ENCODE data around the gene TUBA8. TPM values are rescaled to one million over a fixed set of nuclear protein-coding genes. Genes with fewer than 3 reads are reported as not detected.
"Not testable (repeated sequence)": the region's sequence is repeated elsewhere in the genome, so short reads cannot be mapped to it uniquely, and the experiment has no call there.

The TUBA8 gene
- total RNA-seq: 1 to 10 TPM; 1.7 to 7.1 (median 2.6) TPM

DNA sequence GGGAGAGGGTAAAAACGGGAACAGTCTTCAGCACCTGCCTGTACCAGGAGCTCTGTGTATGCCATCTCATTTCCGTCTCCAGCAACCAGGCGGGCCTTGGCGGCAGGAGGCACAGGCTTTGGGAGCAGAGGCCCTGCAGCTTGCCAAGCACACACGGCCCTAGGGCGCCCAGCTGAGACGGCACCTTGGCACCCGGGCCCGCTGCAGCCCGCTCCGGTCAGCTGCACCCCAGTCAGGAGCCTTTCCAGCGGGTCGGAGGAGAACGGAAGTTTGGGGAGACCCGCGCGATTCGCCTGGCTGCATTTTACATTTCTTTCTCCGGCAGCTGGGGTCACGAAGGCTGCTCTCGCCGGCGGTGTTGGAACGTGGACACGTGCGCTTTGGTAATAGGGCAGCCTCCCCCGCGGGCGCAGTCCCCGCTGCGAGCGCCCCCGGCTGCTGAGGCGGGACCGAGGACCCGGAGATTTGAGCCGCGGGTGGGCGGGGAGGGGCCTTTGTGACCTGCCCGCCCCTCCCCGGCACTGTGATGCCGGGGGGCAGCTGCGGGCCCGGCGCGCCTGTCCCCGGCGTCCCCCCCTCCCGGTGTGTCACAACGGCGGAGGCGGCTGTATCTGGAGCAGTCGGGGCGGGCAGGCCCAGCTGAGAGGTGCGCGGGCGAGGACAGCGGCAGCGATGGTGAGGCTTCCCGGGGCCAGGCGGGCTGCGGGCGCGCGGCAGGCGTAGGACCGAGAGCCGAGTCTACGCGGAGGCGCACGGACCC lies at the start of gene TUBA8:
Gene TUBA8 (plus strand): TSS at position 616 of the 760 bp plus-strand sequence. CDS start 57 bp downstream, at position 673.
- TF ChIP-seq POLR2A (IDR thresholded peaks at IDR 0.05) (no peak), EP300 (IDR thresholded peaks at IDR 0.05) (no peak)
- peak; percentile 73 to 87 for DNase-seq (ENCODE audit: low spot score in 2 of 2)
- H3K9me3 ChIP-seq: no peaks in the 10 kb centered on the region
- H3K27me3 ChIP-seq: peaks cover 5% of the 10 kb centered on the region
- H3K4me3 ChIP-seq: peak within 1 kb of the TSS; percentile 53
- H3K4me1 ChIP-seq: peaks cover 22% of the 10 kb centered on the region
- no peak within 1 kb of the TSS for H3K27ac ChIP-seq
- WGBS: 0% methylated on average over 4 of the region's 72 CpGs
- no peaks in the 10 kb centered on the region for H3K36me3 ChIP-seq

DNA sequence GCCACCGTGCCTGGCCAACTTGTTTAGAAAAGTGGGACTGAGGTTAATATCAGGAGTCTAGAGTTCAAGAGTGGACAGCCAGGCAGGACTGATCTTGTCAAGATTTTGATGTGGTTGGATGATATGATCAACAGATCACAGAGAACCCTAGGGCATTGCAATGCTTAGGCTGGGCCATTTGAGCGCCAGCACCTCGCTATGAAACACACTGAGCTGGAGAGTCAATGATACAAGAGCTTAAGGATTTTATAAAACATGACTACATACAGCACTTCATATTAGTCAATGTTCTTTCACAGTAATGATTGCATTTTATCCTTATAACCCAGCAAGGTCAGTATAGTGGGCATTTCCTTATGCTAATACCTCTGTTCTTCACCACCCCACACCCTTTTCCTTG lies 48.2 kb upstream of the TUBA8 start:
- no peak overlapping the region for H3K27ac ChIP-seq
- TF ChIP-seq POLR2AphosphoS5 (IDR thresholded peaks at IDR 0.05) (no peak), EP300 (IDR thresholded peaks at IDR 0.05) (no peak), POLR2A (IDR thresholded peaks at IDR 0.05) (no peak)
- TF ChIP-seq, protein P1, sequence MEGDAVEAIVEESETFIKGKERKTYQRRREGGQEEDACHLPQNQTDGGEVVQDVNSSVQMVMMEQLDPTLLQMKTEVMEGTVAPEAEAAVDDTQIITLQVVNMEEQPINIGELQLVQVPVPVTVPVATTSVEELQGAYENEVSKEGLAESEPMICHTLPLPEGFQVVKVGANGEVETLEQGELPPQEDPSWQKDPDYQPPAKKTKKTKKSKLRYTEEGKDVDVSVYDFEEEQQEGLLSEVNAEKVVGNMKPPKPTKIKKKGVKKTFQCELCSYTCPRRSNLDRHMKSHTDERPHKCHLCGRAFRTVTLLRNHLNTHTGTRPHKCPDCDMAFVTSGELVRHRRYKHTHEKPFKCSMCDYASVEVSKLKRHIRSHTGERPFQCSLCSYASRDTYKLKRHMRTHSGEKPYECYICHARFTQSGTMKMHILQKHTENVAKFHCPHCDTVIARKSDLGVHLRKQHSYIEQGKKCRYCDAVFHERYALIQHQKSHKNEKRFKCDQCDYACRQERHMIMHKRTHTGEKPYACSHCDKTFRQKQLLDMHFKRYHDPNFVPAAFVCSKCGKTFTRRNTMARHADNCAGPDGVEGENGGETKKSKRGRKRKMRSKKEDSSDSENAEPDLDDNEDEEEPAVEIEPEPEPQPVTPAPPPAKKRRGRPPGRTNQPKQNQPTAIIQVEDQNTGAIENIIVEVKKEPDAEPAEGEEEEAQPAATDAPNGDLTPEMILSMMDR (IDR thresholded peaks at IDR 0.05): no peak
- H3K4me3 ChIP-seq: no peak overlapping the region
- no peaks in the 10 kb centered on the region for H3K9me3 ChIP-seq
- peaks cover 12% of the 10 kb centered on the region for H3K4me1 ChIP-seq
- WGBS: 81% methylated on average over 3 of the region's 3 CpGs
- no peaks in the 10 kb centered on the region for H3K27me3 ChIP-seq
- no peak for DNase-seq (ENCODE audit: low spot score in 2 of 2)
- H3K36me3 ChIP-seq: no peaks in the 10 kb centered on the region

DNA sequence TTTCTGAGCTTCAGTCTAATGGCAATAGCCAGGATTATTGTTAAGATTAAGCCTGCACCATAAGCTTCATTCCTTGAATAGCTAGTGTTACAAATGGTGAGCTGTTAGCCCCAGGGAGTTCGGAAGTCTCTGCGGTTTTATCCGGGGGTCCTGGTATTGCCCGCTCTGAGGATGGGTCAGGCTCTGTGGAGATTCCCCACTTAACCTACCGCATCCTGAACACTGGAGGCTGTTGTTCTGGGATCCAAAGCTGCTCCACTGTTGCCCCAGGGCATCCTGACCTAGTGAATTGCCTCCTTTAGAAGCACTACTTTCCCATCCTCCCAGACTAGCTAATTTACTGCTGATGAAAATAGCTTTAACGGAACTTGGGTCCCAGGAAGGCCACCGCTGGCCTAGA lies 47.3 kb upstream of the TUBA8 start:
- no peak overlapping the region for H3K4me3 ChIP-seq
- H3K4me1 ChIP-seq: peaks cover 12% of the 10 kb centered on the region
- no peaks in the 10 kb centered on the region for H3K36me3 ChIP-seq
- DNase-seq (ENCODE audit: low spot score in 2 of 2): no peak
- no peak overlapping the region for H3K27ac ChIP-seq
- H3K9me3 ChIP-seq: no peaks in the 10 kb centered on the region
- TF ChIP-seq POLR2AphosphoS5 (IDR thresholded peaks at IDR 0.05): no peak
- no peak for TF ChIP-seq POLR2A (IDR thresholded peaks at IDR 0.05)
- no peak for TF ChIP-seq EP300 (IDR thresholded peaks at IDR 0.05)
- TF ChIP-seq, protein P1 (IDR thresholded peaks at IDR 0.05): no peak
- no peaks in the 10 kb centered on the region for H3K27me3 ChIP-seq
- 83% methylated on average over 7 of the region's 7 CpGs for WGBS

DNA sequence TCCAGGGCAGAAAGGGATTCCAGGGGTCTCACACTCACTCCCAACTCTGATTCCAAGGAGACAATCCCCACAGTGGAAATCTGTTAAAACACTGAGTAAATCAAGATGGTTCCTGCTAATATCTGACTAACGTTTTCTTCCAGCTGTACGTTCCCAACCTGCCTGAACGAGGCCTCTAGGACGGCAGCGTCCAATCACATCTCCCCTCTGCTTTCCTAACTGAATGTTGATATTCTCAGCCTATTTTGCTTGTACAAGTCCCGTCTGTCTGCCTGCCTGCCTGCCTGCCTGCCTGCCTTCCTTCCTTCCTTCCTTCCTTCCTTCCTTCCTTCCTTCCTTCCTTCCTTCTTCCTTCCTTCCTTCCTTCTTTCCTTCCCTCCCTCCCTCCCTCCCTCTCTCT lies 46.9 kb upstream of the TUBA8 start:
- not testable (repeated sequence) for H3K27ac ChIP-seq; H3K4me3 ChIP-seq; H3K27me3 ChIP-seq; H3K36me3 ChIP-seq; DNase-seq (ENCODE audit: low spot score in 2 of 2); H3K9me3 ChIP-seq
- WGBS: 77% methylated on average over 6 of the region's 6 CpGs
- H3K4me1 ChIP-seq: peaks cover 12% of the 10 kb centered on the region

DNA sequence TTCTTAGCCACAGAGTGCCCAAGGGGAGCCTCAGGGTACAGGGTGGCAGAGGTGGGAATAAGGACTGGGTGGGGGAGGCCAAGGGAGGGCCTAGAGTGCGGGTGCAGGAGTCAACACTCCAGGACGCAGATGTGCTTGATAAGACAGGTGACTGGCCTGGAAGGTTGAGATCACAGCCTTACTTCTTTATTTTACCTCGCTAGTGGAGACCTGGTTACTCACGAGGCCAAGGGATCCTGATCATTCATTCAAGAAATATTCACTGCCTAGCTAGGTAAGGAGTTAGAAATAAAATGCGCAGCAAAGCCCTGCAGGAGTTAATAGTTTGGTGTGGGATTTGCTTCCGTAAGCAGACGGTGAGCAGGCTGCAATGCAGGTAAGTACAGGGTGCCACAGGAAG lies 46.0 kb upstream of the TUBA8 start:
- peaks cover 12% of the 10 kb centered on the region for H3K4me1 ChIP-seq
- H3K27me3 ChIP-seq: no peaks in the 10 kb centered on the region
- H3K36me3 ChIP-seq: no peaks in the 10 kb centered on the region
- no peak overlapping the region for H3K4me3 ChIP-seq
- WGBS: 89% methylated on average over 7 of the region's 7 CpGs
- DNase-seq (ENCODE audit: low spot score in 2 of 2): no peak
- H3K27ac ChIP-seq: no peak overlapping the region
- no peak for TF ChIP-seq EP300 (IDR thresholded peaks at IDR 0.05)
- TF ChIP-seq POLR2AphosphoS5 (IDR thresholded peaks at IDR 0.05): no peak
- no peak for TF ChIP-seq POLR2A (IDR thresholded peaks at IDR 0.05)
- TF ChIP-seq, protein P1 (IDR thresholded peaks at IDR 0.05): no peak
- H3K9me3 ChIP-seq: no peaks in the 10 kb centered on the region

DNA sequence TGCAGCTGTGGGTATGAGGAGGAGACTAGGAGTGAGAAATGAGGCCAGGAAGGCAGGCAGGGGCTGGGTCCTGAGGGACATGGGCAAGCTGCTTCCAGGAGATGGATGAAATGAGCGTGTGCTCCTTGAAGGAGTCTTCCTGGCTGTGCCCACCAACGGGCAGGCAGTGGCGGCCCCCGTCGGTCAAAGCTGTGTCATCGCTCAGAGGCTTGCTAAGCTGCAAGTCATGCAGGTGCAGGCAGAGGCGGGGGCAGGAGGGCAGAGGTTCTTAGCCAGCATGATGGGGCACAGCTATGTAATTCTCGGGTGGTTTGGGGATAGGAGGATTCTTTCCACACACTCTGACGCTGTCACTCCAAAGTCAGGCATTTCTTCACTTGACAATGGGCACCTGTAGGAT lies 45.4 kb upstream of the TUBA8 start:
- H3K36me3 ChIP-seq: no peaks in the 10 kb centered on the region
- 78% methylated on average over 9 of the region's 9 CpGs for WGBS
- DNase-seq (ENCODE audit: low spot score in 2 of 2): no peak
- H3K4me3 ChIP-seq: no peak overlapping the region
- H3K9me3 ChIP-seq: no peaks in the 10 kb centered on the region
- no peaks in the 10 kb centered on the region for H3K27me3 ChIP-seq
- TF ChIP-seq POLR2AphosphoS5 (IDR thresholded peaks at IDR 0.05): no peak
- no peak for TF ChIP-seq POLR2A (IDR thresholded peaks at IDR 0.05)
- TF ChIP-seq, protein P1 (IDR thresholded peaks at IDR 0.05): no peak
- no peak overlapping the region for H3K27ac ChIP-seq
- H3K4me1 ChIP-seq: peaks cover 12% of the 10 kb centered on the region
